ENCODE measurements around the gene ADAMTSL5.

ADAMTSL5 gene

DNA sequence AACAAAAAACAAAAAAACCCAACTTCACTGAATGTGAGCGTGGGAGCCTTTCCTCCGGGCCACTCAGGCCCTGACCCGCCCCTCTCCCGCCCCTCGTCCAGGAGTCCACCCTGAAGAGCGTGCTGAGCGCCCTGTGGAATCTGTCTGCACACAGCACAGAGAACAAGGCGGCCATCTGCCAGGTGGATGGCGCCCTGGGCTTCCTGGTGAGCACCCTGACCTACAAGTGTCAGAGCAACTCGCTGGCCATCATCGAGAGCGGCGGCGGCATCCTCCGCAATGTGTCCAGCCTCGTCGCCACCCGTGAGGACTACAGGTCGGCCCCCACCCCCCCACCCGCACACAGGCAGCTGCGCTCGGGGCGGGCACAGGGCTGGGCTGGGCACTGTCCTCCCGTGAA is 51.0 kb downstream of the ADAMTSL5 start:
- DNase-seq, result no peak

DNA sequence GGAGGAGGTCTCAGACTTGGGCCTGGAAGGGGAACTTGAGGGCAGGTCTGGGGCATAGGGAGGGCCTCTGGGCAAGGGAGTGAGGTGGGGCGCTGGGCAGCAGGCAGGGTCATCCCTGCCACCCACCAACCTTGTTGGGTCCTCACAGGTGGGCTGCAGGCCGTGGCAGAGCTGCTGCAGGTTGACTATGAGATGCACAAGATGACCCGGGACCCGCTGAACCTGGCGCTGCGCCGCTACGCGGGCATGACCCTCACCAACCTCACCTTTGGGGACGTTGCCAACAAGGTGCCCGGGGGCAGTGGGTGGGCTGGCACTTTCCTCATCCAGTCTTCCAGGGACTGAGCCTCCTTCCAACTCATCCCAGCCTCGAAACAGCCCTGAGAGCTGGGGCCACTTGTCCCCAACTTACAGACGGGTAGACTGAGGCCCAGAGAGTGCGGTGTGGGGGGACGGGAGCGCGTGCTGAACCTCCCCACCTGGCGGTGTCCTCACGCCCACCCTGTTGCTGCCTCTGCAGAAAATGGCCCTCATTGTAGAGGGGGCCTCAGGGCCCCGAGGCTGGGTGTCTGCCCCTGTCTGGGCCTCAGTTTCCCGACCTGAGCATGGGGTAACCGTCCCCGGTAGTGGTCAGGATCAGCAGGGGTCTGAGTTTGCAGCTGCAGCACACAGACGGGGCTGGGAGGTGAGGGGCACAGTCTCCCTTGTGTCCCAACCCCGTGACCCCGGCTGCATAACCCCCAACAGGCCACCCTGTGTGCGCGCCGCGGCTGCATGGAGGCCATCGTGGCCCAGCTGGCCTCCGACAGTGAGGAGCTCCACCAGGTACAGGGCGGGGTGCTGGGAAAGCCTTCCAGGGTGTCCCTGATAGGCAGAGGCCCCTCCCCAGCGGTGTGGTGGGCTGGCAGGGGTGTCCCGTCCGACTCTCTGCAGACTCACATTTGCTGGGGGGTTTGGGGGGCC is 52.5 kb downstream of the ADAMTSL5 start:
- DNase-seq, result no peak

DNA sequence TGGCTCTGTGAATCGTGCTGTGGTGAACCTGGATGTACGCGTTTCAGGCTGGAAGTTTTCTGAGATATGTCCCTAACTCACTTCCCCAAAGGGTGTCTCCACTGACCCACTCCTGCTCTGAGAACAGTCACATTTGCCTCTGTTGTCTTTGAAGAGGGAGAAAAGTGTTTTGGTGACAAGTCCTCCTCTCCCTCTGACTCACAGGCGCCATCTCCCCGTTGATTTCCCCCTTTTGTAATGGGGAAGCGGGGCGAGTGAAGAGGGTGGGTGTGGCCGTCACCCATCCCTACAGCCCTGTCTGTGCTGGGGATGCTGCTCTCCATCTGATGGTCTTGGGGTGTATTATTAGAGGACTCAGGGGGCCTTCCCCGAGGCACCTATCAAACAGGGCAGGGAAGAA is 53.3 kb downstream of the ADAMTSL5 start:
- DNase-seq, result no peak

DNA sequence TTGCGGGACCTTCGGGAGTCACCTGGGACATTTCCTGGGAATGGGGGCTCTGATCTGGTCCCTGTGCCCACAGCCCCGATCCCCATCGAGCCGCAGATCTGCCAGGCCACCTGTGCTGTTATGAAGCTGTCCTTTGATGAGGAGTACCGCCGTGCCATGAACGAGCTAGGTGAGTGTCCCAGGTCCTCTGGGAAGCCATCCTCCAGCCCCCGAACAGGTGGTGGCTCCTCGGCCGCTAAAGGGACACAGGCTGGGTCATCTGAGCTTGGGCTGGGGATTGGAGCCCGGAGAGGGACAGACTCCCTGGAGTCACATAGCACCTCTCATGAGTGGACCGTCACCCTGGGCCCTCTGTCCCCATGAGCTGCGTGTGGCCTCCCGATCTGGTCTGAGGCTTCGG is 54.9 kb downstream of the ADAMTSL5 start:
- no peak for DNase-seq

DNA sequence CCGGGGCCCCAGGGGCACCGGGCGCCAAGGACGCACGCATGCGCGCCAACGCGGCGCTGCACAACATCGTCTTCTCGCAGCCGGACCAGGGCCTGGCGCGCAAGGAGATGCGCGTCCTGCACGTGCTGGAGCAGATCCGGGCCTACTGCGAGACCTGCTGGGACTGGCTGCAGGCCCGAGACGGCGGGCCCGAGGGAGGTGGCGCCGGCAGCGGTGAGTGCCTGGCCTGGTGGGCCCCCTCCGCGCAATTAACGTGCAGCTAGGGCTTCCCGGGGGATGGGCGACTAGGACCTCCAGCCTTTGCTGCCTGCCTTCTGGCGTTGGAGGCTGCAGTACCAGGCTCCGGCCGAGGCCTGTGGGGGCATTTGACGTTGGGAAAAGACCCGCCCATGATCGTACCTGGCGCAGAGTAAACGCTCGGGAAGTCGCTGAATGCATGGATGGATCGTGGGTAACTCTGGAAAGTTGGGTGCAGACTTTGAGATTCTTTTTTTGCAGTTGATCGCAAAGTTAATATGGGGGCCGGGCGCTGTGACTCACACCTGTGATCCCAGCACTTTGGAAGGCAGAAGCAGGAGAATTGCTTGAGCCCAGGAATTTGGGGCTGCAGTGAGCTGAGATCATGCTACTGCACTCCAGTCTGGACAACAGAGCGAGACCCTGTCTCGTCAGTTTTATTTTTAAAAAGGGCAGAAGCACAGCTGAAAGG is 55.6 kb downstream of the ADAMTSL5 start:
- no peak for DNase-seq

DNA sequence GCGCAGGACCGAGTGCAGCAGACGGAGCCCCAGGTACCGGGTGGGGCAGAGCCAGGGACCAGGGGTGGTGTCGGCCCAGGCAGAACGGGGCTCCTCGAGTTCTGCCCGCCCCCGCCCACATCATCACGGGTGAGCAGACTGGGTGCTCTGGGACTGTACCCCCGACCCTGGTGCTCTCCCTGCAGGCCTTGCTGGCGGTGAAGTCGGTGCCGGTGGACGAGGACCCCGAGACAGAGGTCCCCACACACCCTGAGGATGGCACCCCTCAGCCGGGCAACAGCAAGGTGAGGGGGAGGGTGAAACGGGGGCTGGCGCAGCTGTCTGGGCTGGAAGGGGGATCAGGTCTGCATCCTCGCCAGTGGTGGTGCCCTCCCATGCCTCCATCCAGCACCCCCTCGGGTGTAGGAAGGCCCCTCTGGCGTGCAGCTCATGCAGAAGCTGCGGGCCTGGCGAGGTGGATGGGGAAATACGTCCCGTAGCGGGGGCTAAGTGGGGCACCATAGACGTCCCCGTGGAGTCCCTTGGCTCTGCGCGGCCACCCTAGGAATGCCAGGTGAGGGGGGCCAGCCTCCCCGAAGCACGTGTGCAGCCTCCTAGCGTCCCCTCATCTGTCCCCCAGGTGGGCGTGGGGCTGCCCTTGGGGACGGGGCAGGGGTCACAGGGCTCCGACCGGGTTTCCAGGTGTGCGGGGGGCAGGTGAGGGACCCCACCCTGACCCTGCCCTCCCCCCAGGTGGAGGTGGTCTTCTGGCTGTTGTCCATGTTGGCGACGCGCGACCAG is 56.5 kb downstream of the ADAMTSL5 start:
- DNase-seq, result no peak

DNA sequence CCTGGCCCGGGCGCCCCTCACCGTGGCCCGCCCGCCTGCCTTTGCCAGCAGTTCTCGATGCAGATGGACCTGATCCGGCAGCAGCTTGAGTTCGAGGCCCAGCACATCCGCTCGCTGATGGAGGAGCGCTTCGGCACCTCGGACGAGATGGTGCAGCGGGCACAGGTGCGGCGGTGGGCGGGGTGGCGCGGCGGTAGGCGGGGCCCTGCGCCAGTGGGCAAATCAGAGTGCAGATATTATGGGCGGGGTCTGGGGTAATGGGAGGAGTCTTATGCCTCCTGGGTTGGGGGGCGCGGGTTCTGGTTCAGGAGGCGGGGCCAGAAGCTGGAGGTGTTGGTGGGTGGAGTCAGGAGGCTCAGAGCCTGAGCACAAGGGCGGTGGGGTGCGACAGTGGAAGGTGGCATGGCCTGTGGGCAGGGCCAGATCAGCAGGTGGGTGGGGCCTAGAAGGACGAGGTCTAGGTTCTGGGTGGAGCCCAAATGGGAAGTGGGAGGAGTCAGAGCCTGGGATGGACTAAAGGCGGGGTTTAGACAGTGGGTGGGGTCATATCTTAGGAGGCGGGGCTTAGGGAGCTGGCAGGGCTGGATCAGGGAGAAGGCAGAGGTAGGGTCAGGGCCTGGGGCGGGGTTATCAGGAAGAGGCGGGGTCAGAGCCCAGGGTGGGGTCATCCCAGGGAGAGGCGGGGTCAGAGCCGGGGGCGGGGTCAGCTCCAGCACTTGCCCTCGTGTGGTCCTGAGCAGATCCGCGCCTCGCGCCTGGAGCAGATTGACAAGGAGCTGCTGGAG is 57.3 kb downstream of the ADAMTSL5 start:
- no peak for DNase-seq
